AG09309 (cell line): Measurements from ENCODE around the gene ZBED5.

Experiments
- DNase-seq: peaks from one replicate; pipeline ENCODE4 v3.0.0-alpha.2; 2010; ENCODE audit warnings: low read depth
- H3K4me3 ChIP-seq: 2 replicates; pipeline ENCODE4 v1.5.1; 2011; ENCODE audit warnings: mild to moderate bottlenecking, low read depth, low read length, moderate library complexity; ENCODE audit not compliant: control insufficient read depth
- CTCF ChIP-seq: IDR thresholded peaks from 2 replicates; pipeline ENCODE4 v1.5.1; 2011; ENCODE audit warnings: mild to moderate bottlenecking, low read depth, low read length, inconsistent platforms; ENCODE audit not compliant: insufficient read depth, control insufficient read depth; ENCODE audit errors: missing control alignments

The ZBED5 gene

DNA sequence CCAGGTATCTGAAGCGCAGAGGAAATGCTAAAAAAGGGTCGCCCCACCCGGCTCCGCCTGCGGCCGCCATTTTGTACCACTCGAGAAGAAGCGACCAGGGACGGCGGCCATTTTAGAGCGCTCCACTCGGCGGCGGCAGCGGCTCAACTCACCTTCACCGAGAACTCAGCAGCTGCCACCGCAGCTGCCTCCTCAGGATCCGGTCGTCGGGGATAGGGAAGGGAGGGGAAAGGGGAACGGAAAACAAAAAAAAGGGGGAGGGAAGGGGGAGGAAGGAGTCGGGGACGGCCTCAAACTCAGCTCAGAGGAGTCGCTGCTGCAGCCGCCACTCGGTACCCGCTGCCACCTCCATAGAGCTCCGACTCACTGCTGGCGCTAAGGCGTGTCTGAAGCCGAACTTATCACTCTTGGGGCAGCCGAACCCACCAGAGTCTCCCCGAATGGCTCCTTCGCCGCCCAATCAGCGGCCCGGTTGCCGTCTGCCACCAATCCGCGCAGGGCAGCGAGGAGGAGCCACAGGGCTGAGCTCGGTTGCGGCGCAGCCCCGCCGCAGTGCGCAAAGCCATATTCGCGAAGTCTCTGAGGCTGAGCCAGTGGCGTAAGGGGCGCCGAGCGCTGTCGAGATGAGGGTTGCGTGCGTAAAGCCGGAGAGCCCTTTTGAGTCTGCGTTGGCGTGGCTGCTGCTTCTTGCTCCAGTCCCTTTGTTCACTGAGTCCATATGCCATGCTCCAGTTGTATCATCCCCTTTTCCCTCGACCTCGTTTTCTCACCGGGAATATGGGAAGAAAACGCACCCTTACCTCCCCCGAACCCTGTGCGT is 49.1 kb downstream of the ZBED5 start, which contains the start of gene EIF4G2:
Gene EIF4G2, minus strand, starts transcription at position 374 of the 820 bp plus-strand sequence.
- peak within 1 kb of the TSS; percentile 75 for H3K4me3 ChIP-seq
- TF ChIP-seq CTCF: no peak
- peak; percentile 96 for DNase-seq

GRCh38 chr11:10808235-10808552 is 49.7 kb downstream of the ZBED5 start:
- TF ChIP-seq CTCF: no peak
- DNase-seq: no peak
- H3K4me3 ChIP-seq: peak overlapping the region; percentile 75

DNA sequence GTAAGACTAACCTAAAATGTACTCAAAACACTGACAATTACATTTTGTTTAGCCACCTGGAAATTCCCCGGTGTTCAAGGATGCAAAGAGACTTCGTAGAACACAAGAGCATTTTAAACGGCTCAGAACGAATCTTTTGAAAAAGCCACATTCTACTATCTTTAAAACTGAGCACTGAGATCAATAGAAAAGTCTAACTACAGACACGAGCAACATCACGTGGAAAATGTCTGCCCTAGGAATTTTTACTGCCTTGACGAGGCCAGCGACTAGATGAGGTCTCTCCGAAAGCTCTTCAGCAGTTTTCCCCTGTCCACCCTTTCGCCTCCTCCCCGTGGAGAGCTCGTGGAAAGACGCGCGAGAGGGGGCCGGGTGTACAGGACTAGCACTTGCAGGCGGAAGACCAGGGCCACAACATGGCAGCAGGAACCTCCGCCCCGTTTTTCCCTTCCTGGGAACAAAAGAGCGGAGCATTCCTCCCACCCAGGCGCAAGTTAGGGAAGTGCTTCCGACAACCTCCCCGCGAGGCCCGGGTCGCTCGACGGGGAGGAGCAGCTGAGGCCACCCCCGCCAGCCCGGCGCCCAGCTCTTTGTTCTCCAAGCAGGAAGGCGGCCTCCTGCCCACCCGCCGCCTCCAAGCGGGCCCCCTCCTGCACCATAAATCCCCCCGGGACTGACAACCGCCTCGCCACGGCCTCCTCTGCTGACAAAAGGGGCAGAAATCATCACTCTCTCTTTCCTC is 50.2 kb downstream of the ZBED5 start:
- H3K4me3 ChIP-seq: peak overlapping the region; percentile 75
- no peak for TF ChIP-seq CTCF
- DNase-seq: no peak

- no peak for TF ChIP-seq CTCF
- no peak for DNase-seq
- H3K4me3 ChIP-seq: no peak overlapping the region
Measured at GRCh38 chr11:10806206-10806605, 51.6 kb downstream of the ZBED5 start.

DNA sequence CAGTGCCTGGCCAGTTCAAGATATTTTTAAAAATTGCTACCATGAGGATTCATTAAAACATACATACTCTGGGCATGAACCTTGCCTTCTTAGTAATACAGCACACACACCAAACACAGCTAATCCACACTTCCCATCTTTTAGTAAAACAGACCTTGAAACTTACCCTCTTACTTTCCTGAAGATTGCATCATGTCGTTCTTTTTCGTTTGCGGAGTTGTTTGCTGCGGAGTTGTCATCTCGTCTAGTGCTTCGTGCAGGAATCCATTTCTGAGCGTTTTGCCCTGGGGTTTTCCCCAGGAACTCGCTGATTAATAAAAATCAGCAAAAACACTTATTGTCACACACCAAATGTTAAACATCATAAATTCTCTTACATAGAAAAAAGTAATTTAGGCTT is 52.1 kb downstream of the ZBED5 start:
- DNase-seq: no peak
- TF ChIP-seq CTCF: no peak
- no peak overlapping the region for H3K4me3 ChIP-seq

GRCh38 chr11:10803676-10804075 is 54.2 kb downstream of the ZBED5 start:
- TF ChIP-seq CTCF: no peak
- H3K4me3 ChIP-seq: no peak overlapping the region
- no peak for DNase-seq
